ENCODE measurements around the gene GRIN3A.

DNA sequence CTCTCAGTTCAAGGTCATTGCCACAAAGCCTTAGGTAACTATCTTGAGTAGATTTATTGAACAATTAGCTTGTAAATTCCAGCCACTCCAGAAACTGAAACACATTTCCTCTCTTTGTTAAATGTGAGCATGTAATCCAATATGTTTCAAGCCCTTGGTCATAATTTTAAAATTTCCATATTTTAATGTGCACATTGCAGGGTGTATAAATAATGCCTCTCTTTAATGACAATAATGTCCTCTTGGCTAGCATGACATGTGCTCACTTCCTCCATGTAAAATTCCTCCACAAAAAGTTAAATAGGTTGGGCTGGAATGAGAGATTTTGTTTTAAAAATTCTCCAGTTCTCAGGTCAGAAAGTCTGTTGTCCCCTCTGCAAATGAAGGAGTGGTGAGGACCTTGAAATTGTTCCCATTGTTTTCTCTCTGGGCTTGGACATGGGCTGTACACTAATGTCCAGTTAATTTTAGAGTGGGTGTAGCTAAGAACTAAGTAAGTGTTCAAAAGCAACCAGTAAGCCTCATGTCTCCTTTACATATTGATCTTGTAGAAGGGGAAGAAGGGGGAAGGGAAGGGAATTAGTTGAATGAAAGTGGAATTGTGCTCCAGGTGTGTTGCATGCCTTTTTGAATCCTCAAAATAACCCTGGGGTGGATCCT lies 146.5 kb downstream of the GRIN3A start:
- TF ChIP-seq, protein P1, sequence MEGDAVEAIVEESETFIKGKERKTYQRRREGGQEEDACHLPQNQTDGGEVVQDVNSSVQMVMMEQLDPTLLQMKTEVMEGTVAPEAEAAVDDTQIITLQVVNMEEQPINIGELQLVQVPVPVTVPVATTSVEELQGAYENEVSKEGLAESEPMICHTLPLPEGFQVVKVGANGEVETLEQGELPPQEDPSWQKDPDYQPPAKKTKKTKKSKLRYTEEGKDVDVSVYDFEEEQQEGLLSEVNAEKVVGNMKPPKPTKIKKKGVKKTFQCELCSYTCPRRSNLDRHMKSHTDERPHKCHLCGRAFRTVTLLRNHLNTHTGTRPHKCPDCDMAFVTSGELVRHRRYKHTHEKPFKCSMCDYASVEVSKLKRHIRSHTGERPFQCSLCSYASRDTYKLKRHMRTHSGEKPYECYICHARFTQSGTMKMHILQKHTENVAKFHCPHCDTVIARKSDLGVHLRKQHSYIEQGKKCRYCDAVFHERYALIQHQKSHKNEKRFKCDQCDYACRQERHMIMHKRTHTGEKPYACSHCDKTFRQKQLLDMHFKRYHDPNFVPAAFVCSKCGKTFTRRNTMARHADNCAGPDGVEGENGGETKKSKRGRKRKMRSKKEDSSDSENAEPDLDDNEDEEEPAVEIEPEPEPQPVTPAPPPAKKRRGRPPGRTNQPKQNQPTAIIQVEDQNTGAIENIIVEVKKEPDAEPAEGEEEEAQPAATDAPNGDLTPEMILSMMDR (IDR thresholded peaks at IDR 0.05) = no peak
- no peak for TF ChIP-seq POLR2A (IDR thresholded peaks at IDR 0.05)

Measured in heart left ventricle (tissue), 13 donors.